DMS53 treated with DMSO at 0.1 percent for 48 hours (cell line): ENCODE data around the gene RAB40B.
"Not testable (repeated sequence)": the region's sequence is repeated elsewhere in the genome, so short reads cannot be mapped to it uniquely, and the experiment has no call there.

Source experiments
- DNase-seq: peaks from one replicate; lab custom pipeline; 2025; ENCODE audit not compliant: unreplicated experiment; lab: John Stamatoyannopoulos, UW

The RAB40B gene, protein sequence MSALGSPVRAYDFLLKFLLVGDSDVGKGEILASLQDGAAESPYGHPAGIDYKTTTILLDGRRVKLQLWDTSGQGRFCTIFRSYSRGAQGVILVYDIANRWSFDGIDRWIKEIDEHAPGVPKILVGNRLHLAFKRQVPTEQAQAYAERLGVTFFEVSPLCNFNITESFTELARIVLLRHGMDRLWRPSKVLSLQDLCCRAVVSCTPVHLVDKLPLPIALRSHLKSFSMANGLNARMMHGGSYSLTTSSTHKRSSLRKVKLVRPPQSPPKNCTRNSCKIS

DNA sequence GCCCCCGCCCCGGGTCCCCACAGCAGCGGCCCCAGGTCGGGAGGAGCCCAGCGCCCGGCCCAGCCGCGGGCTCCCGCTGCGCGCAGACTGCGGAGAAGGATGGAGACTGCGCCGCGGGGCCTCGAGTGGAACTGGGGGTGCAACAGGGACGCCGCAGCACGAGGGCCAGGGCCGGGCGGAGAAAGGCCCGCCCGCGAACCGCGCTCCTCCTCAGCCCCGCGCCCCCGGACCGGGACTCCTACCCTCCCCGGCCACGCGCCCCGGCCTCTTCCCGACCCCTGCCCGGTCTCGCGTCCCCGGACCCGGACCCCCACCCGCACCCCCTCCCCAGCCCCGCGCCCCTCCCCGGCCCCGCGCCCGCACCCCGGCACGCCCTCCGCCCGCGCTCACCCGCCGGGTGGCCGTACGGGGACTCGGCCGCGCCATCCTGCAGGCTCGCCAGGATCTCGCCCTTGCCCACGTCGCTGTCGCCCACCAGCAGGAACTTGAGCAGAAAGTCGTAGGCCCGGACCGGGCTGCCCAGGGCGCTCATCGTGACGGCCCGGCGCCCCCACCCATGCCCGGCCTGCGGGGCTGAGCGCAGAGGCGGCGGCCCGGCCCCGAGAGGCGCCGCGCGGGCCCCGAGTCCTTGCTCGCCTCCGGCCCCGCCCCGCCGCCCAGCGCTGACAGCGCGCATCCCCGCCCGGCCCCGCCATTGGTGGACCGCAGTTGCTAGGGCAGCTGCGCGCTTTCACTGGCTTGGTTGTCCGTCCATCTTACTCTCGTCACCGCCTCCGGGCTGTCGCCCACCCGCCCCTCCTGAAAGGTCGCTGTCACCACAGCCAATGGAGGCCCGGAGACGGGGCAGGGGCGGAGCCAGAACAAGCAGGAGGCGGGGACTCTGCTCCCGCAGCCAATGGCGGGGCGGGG lies at the start of gene RAB40B:
Gene RAB40B, minus strand, starts transcription at position 634 of the 909 bp plus-strand sequence. Its CDS starts 102 bp downstream, at position 532.
- peak; percentile 91 for DNase-seq

DNA sequence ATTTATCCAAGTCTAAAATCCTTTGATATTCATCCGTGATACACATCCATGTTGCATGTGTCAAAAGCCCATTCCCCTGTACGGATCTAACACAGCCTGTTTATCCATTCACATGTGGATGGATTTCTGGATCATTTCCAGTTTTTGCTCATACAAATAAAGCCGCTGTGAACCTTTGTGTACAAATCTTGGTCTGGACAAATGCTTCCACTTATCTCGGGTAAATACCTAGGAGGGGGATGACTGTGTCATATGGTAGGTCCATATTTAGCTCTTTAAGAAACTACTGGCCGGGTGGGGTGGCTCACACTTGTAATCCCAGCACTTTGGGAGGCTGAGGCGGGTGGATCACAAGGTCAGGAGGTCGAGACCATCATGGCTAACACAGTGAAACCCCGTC lies 47.0 kb upstream of the RAB40B start:
- peak; percentile 29 for DNase-seq

DNA sequence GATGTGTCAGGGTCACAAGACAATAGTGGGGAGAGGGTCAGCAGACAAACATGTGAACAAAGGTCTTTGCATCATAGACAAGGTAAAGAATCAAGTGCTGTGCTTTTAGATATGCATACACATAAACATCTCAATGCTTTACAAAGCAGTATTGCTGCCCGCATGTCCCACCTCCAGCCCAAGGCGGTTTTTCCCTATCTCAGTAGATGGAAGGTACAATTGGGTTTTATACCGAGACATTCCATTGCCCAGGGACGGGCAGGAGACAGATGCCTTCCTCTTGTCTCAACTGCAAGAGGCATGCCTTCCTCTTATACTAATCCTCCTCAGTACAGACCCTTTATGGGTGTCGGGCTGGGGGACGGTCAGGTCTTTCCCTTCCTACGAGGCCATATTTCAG lies 46.2 kb upstream of the RAB40B start:
- not testable (repeated sequence) for DNase-seq

DNA sequence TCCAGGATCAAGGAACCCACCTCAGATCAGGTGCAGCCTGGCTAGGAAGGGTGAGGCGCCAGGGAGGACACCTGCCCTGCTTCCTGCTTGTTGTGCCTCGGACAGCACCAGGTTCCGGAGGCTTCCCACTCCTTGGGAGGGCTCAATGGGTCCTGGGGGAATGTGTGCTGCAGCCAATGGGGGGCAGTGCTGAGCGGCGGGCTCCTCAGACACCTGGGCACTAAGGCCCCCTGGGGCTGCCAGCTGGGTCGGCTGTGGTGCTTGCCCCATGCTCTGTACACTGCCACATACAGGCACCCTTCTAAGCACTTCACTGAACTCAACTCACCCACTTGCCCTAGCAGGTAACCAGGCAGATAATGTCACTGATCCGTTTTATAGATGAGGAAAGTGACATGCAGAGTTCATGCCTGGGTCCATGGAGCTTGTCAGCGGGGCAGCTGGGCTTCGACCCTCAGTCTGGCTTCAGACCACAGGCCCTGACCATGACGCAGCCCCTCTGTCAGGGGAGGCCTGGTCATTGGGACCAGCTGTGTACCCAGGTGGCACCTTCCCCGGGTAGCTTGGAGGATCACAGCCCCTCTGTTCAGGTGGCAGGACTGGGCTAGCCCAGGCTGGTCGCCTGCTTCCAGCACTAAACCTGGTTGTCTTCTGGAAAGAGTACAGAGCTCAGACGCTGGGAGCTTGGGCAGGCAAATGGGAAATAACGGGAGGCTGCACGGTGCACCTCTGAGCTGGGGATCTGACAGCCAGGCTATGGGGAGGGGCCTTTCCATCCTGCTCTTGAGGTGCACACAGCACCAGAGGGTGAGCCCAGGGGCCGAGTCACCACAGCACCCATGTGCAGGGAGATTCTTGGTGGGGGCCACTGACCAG lies 45.1 kb upstream of the RAB40B start:
- no peak for DNase-seq

DNA sequence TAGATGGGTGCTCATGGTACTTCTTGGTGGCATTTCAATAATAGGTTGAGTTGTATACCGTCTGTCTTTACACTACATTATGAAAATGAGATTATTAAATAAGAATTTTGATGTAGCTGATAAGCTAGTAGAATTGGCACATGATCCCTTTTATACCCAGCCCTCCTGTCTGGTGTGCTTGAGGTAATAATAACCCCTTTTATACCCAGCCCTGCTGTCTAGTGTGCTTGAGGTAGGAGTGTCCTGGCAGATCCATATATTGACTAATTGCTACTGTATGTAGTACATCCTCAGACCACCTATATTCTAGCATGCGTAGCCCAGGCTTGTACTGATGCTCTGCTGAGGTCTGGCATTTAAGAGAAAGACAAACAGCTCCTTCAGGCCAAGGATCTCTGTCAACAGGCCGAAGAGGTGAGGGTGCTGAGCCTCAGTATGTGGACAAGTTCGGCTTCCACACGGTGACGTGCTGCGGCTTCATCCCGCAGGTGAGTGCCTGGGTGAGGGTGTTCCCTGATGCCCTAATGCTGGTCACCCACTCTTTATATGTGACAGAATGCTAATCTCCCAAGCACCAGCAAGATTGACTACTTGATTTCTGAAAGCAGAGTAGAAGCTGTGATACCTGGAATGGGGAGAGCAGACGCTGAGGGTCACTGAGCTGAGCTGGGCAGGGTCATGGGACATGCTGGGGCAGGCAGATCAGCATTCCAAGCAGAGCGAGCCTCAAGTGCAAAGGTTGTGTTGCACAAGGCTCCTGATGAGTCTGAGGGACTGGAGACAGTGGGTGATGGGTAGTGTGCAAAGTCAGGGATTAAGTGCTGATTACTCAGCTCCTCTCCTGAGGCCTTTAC lies 42.6 kb upstream of the RAB40B start:
- no peak for DNase-seq

DNA sequence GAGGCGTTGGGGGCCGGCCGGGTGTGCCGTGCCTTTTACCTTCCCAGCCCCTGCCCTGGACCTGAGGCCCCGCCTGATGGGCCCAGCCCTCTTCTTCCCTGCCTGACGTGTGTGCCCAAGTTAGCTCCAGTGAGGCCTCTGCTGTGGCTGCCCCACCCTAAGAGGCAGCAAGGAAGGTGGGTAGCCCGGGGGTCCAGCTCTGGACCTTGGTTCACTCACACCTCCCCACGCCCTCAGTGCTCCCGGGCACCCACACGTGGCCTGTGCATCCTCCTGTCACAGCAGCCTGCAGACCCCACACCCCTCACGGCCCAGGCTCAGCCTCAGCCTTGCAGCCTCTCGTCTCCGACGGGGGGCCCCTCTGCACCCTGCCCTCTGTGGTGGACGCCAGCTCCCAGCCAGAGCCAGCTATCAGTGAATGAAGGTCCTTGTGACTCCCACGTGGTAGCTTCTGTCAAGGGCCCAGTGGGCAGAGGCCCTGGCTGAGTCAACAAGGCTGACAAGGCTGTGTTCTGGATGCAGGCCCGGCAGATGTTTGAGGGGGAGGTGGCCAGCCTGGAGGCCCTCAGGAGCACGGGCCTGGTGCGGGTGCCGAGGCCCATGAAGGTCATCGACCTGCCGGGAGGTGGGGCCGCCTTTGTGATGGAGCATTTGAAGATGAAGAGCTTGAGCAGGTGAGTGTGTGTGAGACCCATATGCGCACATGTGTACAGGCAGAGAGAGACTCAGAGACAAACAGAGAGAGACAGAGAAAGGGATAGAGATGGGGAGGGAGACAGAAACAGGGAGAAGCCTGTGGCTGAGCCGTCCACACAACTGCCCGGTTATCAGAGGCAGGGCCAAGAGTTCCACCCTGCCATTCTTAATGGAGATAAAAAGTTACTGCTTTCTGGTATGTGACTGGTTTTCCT lies 39.7 kb upstream of the RAB40B start:
- peak; percentile 34 for DNase-seq

DNA sequence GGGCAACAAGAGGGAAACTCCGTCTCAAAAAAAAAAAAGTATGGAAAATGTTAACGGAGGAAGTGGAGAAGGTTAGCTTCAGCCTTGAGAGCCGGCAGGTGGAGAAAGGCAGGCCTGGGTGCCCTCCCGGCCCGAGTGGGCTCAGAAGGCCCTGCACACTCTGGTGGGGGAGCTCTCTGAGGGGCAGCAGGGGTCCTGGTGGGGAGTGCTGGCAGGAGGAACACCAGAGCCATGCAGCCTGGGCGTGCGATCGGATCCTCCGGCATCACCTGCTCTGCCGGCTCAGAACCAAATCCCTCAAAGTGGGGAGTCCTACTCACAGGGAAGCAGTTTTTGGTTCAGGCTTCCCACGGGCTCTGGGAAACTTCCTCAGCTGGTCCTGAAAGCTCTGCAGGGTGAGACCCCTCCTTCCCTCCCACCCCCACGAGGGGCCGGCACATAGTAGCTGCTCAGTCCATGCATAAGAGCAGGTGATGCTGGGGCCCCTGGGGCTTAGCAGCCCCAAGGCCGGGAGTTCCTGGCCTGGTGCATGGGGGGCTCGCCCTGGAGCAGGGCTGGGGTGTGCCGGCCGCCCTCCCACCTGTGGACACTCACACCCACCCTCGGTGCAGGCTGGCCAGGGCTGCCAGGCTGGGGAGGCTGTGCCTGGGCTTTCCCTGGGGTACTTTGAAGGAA lies 38.1 kb upstream of the RAB40B start:
- DNase-seq, result no peak

DNA sequence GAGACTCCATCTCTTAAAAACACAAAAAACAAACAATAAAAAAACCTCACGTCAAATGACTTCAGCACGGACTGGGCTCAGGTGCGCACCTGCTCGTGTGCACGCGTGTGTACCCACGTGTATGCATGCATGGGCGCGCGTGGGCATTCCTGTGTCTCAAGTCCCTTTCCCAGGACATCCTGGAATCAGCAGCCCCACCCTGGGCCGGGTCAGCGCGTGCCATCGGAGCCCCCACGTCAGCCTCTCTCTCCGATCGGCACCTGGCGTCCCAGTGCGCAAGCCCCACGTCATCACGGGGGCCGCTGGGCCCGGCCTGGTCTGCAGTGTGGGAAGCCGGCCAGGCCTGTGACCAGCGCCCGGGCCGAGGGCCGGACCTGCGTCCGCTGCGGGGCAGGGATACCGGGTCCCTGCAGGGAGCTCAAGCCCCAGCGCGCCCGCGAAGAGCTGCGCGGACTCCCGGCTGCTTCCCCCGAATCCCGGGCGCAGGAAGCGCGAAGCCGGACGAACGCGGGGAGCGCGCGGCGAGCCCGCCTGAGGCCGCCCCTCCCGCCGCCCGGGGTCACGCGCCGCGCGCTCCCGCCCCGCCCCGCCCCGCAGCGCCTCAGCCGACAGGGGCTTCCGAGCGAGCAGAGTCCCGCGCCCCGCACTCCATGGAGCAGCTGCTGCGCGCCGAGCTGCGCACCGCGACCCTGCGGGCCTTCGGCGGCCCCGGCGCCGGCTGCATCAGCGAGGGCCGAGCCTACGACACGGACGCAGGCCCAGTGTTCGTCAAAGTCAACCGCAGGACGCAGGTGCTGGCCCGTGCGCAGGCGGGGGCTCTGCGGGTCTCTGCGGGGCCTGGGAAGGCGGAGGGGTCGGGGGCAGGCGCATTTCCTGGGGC lies 36.7 kb upstream of the RAB40B start, which contains the start of gene FN3K:
Gene FN3K, plus strand, starts transcription at position 629 of the 880 bp plus-strand sequence. Its CDS starts 22 bp downstream, at position 651.
- DNase-seq, result peak; percentile 58

DNA sequence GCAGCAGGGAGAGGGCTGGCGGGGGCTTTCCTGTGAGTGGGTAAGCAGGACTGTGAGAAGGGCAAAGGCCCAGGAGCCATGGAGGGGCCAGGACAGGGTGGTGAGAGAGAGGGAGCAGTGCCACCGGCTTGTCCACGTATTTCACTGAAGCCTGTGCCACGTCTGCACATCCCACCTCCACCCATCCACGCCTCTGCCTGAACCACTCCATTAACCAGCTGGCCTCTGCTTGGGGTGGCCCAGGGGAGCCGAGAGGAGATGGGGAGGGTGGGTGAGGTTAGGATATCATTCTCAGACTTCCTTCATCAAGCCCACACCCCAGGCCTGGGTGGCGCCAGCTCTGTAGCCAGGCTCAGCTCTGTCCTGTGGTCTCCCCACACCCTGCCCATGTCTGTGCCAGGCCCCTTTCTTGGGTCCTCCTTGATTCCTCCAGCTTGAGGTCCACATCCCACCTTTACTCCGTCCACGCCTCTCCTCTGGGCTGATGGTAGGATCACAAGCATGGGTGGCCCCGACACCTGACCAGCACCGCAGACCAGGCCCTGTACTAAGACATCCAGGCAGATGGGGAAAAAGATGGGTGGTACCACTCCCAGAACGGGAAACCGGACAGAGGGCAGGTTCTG lies 33.7 kb upstream of the RAB40B start:
- DNase-seq, result no peak

DNA sequence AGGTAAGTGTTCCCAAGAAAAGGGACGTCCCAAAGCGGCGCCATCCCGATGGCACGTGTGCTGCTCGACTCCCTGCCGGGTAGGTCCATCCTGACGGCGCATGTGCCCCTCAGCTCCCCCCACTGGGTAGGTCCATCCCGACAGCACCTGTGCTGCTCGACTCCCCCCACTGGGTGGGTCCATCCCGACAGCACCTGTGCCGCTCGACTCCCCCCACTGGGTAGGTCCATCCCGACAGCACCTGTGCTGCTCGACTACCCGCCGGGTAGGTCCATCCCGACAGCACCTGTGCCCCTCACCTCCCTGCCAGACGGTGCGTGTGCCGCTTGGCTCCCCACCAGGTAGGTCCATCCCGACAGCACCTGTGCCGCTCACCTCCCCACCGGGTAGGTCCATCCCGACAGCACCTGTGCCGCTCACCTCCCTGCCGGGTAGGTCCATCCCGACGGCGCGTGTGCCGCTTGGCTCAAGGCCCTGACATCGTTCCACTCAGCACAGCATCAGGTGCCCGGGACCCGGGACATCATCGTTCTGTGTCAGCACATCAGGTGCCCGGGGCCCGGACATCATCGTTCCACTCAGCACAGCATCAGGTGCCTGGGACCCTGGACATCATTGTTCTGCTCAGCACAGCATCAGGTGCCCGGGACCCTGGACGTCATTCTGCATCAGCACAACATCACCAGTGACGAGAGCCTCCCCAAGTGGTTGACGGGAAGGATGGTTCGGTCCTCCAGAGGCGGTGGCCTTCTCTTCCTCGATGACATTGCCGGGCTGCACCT lies 31.2 kb upstream of the RAB40B start:
- no peak for DNase-seq

DNA sequence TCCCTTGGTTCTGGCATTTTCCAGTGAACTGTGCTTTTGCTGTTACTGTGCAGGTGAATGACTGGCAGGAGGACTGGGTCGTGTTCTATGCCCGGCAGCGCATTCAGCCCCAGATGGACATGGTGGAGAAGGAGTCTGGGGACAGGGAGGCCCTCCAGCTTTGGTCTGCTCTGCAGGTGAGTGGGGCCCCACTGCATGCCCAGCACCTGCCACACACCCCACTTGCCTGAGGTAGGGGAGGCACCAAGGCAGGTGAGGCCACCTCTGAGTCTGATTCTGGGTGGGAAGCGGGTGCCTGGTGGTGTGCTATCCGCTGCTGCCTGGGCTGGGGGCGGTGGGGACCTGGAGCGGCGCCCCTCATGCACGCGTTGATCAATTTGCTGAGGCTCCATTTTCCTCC lies 27.9 kb upstream of the RAB40B start:
- DNase-seq, result no peak

DNA sequence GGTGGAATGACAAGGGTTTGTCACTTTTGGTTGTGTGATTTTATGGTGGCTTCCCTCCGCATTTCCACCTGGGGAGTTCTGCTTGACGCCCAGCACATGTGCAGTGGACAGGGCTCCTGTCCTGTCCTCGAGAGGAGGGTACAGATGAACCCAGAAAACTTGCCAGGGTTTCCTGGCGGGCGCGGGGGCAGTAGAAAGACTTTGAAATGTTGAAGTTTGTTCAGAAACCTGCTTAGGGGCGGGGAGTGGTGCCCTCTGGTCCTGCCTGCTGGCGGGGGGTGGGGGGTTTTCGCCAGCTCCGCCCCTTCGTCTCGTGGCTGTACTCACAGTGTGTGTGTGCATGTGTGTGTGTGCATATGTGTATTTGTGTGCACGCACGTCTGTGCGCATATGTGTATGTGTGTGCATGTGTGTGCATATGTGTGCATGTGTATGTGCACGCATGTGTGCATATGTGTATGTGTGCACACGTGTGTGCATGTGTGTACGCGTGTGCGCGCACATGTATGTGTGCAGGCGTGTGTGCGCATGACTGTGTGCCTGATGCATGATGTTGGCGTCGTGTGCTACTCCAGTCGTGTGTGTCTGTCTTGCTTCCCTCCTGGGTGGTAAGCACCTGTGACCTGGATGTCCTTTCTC lies 24.8 kb upstream of the RAB40B start:
- no peak for DNase-seq

DNA sequence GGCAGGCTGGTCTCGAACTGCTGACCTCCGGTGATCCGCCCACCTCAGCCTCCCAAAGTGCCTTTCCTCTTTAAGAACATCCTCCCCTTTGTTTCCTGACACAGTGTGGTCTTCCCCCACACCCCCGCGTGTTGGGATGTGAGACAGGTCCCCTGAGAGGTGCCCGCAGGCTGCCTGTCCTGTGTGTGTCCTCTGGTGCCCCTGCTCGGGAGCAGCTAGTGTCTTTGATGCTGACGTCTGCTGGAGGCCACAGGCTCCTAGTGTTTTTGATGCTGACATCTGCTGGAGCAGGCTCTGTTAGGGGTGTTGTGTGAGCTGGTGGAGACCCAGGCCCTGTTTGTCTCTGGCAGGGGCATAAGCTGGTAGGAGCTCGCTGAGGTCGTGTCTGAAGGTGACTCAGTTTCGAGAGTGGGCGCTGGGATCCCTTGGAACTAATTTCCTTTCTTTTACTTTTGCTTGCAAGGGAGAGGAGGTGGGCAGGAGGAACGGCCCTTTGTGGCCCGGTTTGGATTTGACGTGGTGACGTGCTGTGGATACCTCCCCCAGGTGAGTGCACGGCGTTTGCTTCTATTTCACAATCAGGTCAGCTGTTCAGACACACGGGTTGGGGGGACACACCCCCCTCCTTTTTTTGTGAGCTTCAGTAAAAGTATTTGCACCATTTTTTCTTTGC lies 24.0 kb upstream of the RAB40B start:
- DNase-seq, result no peak

DNA sequence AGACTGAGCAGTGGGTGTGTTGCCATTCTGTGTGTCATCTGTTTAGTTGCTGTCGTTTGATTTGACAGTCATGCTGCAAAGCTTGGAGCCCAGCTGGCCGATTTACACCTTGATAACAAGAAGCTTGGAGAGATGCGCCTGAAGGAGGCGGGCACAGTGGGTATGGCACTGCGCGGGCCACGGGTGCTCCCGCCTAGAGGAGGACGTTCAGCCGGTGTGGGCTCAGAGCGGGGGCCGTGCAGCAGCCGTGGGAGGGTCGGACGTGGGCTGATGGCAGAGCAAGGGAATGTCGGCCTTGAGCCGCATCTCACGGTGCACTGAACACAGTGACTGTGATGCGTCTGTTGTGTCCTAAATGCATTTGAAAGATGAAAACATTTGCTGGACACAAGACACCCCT lies 21.7 kb upstream of the RAB40B start:
- DNase-seq, result no peak

DNA sequence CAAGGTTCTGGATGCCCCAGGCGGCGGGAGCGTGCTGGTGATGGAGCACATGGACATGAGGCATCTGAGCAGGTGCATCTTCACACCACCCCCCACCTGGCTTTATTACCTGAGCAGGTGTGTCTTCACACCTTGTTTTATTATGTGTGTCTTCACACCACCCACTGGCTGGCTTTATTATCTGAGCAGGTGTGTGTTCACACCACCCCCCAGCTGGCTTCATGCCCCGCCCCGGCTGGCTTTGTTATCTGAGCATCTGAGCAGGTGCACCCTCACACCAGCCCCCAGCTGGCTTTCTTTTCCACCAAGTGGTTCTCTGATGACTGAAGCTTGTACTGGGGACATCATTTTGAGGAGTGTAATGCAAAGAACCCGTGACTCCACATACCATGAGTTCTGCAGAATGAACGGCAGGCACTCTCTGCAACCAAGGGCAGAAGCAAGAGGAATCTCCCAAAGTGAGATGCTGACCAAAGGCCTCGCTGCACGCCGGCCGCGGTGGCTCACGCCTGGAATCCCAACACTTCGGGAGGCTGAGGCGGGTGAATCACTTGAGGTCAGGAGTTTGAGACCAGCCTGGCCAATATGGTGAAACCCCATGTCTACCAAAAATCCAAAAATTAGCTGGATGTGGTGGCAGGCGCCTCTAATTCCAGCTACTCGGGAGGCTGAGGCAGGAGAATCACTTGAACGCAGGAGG lies 20.6 kb upstream of the RAB40B start:
- DNase-seq, result peak; percentile 23
